GM21360 (cell line): Measurements from ENCODE around the gene GPR39.

Source experiments
- ATAC-seq: cut with Tn5 transposase; IDR thresholded peaks from one replicate; pipeline ENCODE4 v1.9.1; 2021; ENCODE audit warnings: mild to moderate bottlenecking, moderate library complexity; ENCODE audit not compliant: unreplicated experiment

The GPR39 gene

GRCh38 chr2:132595186-132595585 is 178.6 kb downstream of the GPR39 start:
- ATAC-seq = no peak

- no peak for ATAC-seq
Measured at GRCh38 chr2:132595693-132596092, 179.1 kb downstream of the GPR39 start.

GRCh38 chr2:132597166-132597565 is 180.6 kb downstream of the GPR39 start:
- no peak for ATAC-seq

GRCh38 chr2:132597831-132598230 is 181.2 kb downstream of the GPR39 start:
- no peak for ATAC-seq

- no peak for ATAC-seq
Measured at GRCh38 chr2:132598536-132598935, 181.9 kb downstream of the GPR39 start.

GRCh38 chr2:132599556-132599955 is 183.0 kb downstream of the GPR39 start:
- ATAC-seq = no peak

- ATAC-seq = no peak
Measured at GRCh38 chr2:132604561-132604960, 188.0 kb downstream of the GPR39 start.

GRCh38 chr2:132605236-132606180 is 188.9 kb downstream of the GPR39 start:
- no peak for ATAC-seq

- ATAC-seq = no peak
Measured at GRCh38 chr2:132606649-132607048, 190.0 kb downstream of the GPR39 start.

GRCh38 chr2:132607426-132608090 is 191.0 kb downstream of the GPR39 start:
- ATAC-seq = no peak

- ATAC-seq = no peak
Measured at GRCh38 chr2:132608311-132608710, 191.7 kb downstream of the GPR39 start.

- ATAC-seq = no peak
Measured at GRCh38 chr2:132609101-132609890, 192.7 kb downstream of the GPR39 start.

- ATAC-seq = no peak
Measured at GRCh38 chr2:132611719-132612118, 195.1 kb downstream of the GPR39 start.

- no peak for ATAC-seq
Measured at GRCh38 chr2:132615329-132616085, 198.9 kb downstream of the GPR39 start.

- ATAC-seq = no peak
Measured at GRCh38 chr2:132617989-132618388, 201.4 kb downstream of the GPR39 start.

- no peak for ATAC-seq
Measured at GRCh38 chr2:132618734-132619133, 202.1 kb downstream of the GPR39 start.

- ATAC-seq = no peak
Measured at GRCh38 chr2:132620115-132620514, 203.5 kb downstream of the GPR39 start.

- ATAC-seq = no peak
Measured at GRCh38 chr2:132621131-132621875, 204.7 kb downstream of the GPR39 start.

GRCh38 chr2:132623096-132623839 is 206.7 kb downstream of the GPR39 start:
- ATAC-seq = no peak
